MM.1S (cell line): ENCODE data around the gene STAT5A.

ENCODE experiments used
- DNase-seq: peaks from one replicate; pipeline ENCODE4 v3.0.0-alpha.2; 2015
- H2AFZ ChIP-seq: fragments of 300-600 bp; sonication (generic); 2 replicates; pipeline ENCODE4 v1.6.0; 2016; ENCODE audit warnings: antibody characterized with exemption, low read length
- H3F3A ChIP-seq: fragments of 300-600 bp; sonication (generic); 2 replicates; pipeline ENCODE4 v1.6.1; 2016; ENCODE audit warnings: mild to moderate bottlenecking, antibody characterized with exemption, low read length, moderate library complexity, mixed read lengths; ENCODE audit not compliant: insufficient read depth
- H3K27ac ChIP-seq: fragments of 300-600 bp; sonication (generic); 2 replicates; pipeline ENCODE4 v1.5.1; 2016; ENCODE audit warnings: mild to moderate bottlenecking, low read length
- H3K27me3 ChIP-seq: fragments of 300-600 bp; sonication (generic); replicated peaks from 2 replicates; pipeline ENCODE4 v1.6.0; 2016; ENCODE audit warnings: low read length; ENCODE audit not compliant: insufficient read depth
- H3K36me3 ChIP-seq: fragments of 300-600 bp; sonication (generic); replicated peaks from 2 replicates; pipeline ENCODE4 v1.6.1; 2016; ENCODE audit warnings: mild to moderate bottlenecking, low read length, mixed read lengths; ENCODE audit not compliant: insufficient read depth
- H3K4me1 ChIP-seq: fragments of 300-600 bp; sonication (generic); 2 replicates; pipeline ENCODE4 v1.6.1; 2016; ENCODE audit warnings: low read length, mixed read lengths
- H3K4me2 ChIP-seq: fragments of 300-600 bp; sonication (generic); 2 replicates; pipeline ENCODE4 v1.6.0; 2016; ENCODE audit warnings: low read depth, low read length
- H3K4me3 ChIP-seq: fragments of 300-600 bp; sonication (generic); 2 replicates; pipeline ENCODE4 v1.5.1; 2016; ENCODE audit warnings: low read length, mixed read lengths
- H3K79me2 ChIP-seq: fragments of 300-600 bp; sonication (generic); 2 replicates; pipeline ENCODE4 v1.6.1; 2016; ENCODE audit warnings: mixed run types, low read length, mixed read lengths
- H3K9ac ChIP-seq: fragments of 300-600 bp; sonication (generic); 2 replicates; pipeline ENCODE4 v1.6.1; 2016; ENCODE audit warnings: low read length, mixed read lengths
- H3K9me2 ChIP-seq: fragments of 300-600 bp; sonication (generic); replicated peaks from 2 replicates; pipeline ENCODE4 v1.6.1; 2016; ENCODE audit warnings: mild to moderate bottlenecking, low read length, mixed read lengths; ENCODE audit not compliant: insufficient read depth
- H3K9me3 ChIP-seq: fragments of 300-600 bp; sonication (generic); replicated peaks from 2 replicates; pipeline ENCODE4 v1.6.1; 2016; ENCODE audit warnings: mild to moderate bottlenecking, low read length, mixed read lengths; ENCODE audit not compliant: insufficient read depth
- H4K20me1 ChIP-seq: fragments of 300-600 bp; sonication (generic); 2 replicates; pipeline ENCODE4 v1.6.1; 2016; ENCODE audit warnings: mild to moderate bottlenecking, low read length, moderate library complexity, mixed read lengths; ENCODE audit not compliant: insufficient read depth
- CTCF ChIP-seq: fragments of 300-600 bp; sonication (generic); IDR thresholded peaks from 2 replicates; pipeline ENCODE4 v1.5.1; 2016; ENCODE audit warnings: antibody characterized with exemption, low read length, mixed read lengths
- EZH2 ChIP-seq: fragments of 300-600 bp; sonication (generic); optimal IDR thresholded peaks from 2 replicates; pipeline ENCODE3; 2017; ENCODE audit warnings: low read depth, mild to moderate bottlenecking, antibody characterized with exemption, low read length, mixed read lengths
- EZH2phosphoT487 ChIP-seq: fragments of 300-600 bp; sonication (generic); IDR thresholded peaks from 2 replicates; pipeline ENCODE4 v1.6.1; 2018; ENCODE audit warnings: antibody characterized with exemption, low read length

STAT5A gene

GRCh38 chr17:42249681-42250446 is 38.4 kb upstream of the STAT5A start:
- no peak for TF ChIP-seq EZH2phosphoT487
- no peak for TF ChIP-seq EZH2
- TF ChIP-seq CTCF: no peak
- Histone ChIP-seq H4K20me1 (no peaks in the 10 kb centered on the region), H3K4me2 (peak overlapping the region; percentile 79), H3K9ac (0 out of 2 replicates have a peak overlapping the region, but pooled peaks have one; percentile 19), H3K36me3 (no peaks in the 10 kb centered on the region), H3K4me3 (no peak overlapping the region), H3F3A (peaks cover 24% of the 10 kb centered on the region), H3K79me2 (peaks cover 9% of the 10 kb centered on the region; the same call in 1 of the 2 replicates), H2AFZ (no peak overlapping the region), H3K9me3 (no peaks in the 10 kb centered on the region), H3K9me2 (no peaks in the 10 kb centered on the region), H3K27ac (peak overlapping the region; percentile 64; the same call in 1 of the 2 replicates), H3K27me3 (no peaks in the 10 kb centered on the region), H3K4me1 (peaks cover 24% of the 10 kb centered on the region)
- peak; percentile 12 for DNase-seq

- peaks cover 24% of the 10 kb centered on the region for H3F3A ChIP-seq
- H3K27me3 ChIP-seq: no peaks in the 10 kb centered on the region
- no peaks in the 10 kb centered on the region for H3K9me3 ChIP-seq
- no peaks in the 10 kb centered on the region for H3K9me2 ChIP-seq
- no peak for DNase-seq
- no peak overlapping the region for H3K4me3 ChIP-seq
- H4K20me1 ChIP-seq: no peaks in the 10 kb centered on the region
- no peak overlapping the region for H2AFZ ChIP-seq
- H3K79me2 ChIP-seq: peaks cover 9% of the 10 kb centered on the region; the same call in 1 of the 2 replicates
- no peak overlapping the region for H3K27ac ChIP-seq
- peak; percentile 35 for TF ChIP-seq CTCF
- TF ChIP-seq EZH2phosphoT487: no peak
- no peak for TF ChIP-seq EZH2
- no peak overlapping the region for H3K4me2 ChIP-seq
- H3K4me1 ChIP-seq: peaks cover 24% of the 10 kb centered on the region
- no peaks in the 10 kb centered on the region for H3K36me3 ChIP-seq
- no peak overlapping the region for H3K9ac ChIP-seq
These were observed 37.2 kb upstream of the STAT5A start for GRCh38 chr17:42251115-42251514.

- no peak overlapping the region for H3K4me2 ChIP-seq
- no peak overlapping the region for H3K4me3 ChIP-seq
- no peaks in the 10 kb centered on the region for H3K36me3 ChIP-seq
- H3K4me1 ChIP-seq: peaks cover 10% of the 10 kb centered on the region
- H3K27me3 ChIP-seq: no peaks in the 10 kb centered on the region
- no peak overlapping the region for H2AFZ ChIP-seq
- H3K27ac ChIP-seq: no peak overlapping the region
- H3K9me2 ChIP-seq: no peaks in the 10 kb centered on the region
- H3K9ac ChIP-seq: no peak overlapping the region
- TF ChIP-seq EZH2 (no peak), CTCF (no peak), EZH2phosphoT487 (no peak)
- no peaks in the 10 kb centered on the region for H4K20me1 ChIP-seq
- peaks cover 11% of the 10 kb centered on the region for H3F3A ChIP-seq
- H3K79me2 ChIP-seq: peaks cover under 1% of the 10 kb centered on the region; the same call in 1 of the 2 replicates
- no peaks in the 10 kb centered on the region for H3K9me3 ChIP-seq
- no peak for DNase-seq
These were observed 35.4 kb upstream of the STAT5A start for GRCh38 chr17:42252597-42253550.
